H1 (cell line): ENCODE measurements around the gene PDZD4. TPM values are rescaled to one million over a fixed set of nuclear protein-coding genes. Genes with fewer than 3 reads are reported as not detected.

Source experiments
- CTCF ChIA-PET: fragments of 300-600 bp; sonication (Branson Sonifier 250); formaldehyde crosslinking; loops from one replicate; lab custom pipeline; 2021; ENCODE audit not compliant: partially characterized antibody; lab: Charles Lee
- POLR2A ChIA-PET: fragments of 300-600 bp; sonication (Branson Sonifier 250); formaldehyde crosslinking; loops from one replicate; lab custom pipeline; 2021; ENCODE audit warnings: inconsistent platforms; ENCODE audit not compliant: partially characterized antibody; lab: Charles Lee
- DNase-seq, 2 experiments: peaks; one replicate each; pipeline versions ENCODE4 v3.0.0 to v3.0.0-alpha.2; 2010 to 2022; ENCODE audit warnings: low spot score in 2 of 2, low read depth in 1 of 2, mixed read lengths in 1 of 2
- FAIRE-seq: peaks from 2 replicates; lab custom pipeline; 2011; peaks lifted over from hg19 to GRCh38; lab: Jason Lieb, UNC
- H2AFZ ChIP-seq: 2 replicates; pipeline ENCODE4 v1.8.1; 2012; ENCODE audit warnings: low read length, inconsistent platforms
- H2AK5ac ChIP-seq: 2 replicates; pipeline ENCODE4 v1.6.1; 2013; ENCODE audit warnings: low read depth, low read length
- H2BK120ac ChIP-seq: replicated peaks from 2 replicates; pipeline ENCODE3; 2013; ENCODE audit warnings: low read depth, low read length, inconsistent platforms
- H2BK12ac ChIP-seq: 2 replicates; pipeline ENCODE4 v1.6.1; 2013; ENCODE audit warnings: low read depth, low read length
- H2BK15ac ChIP-seq: 2 replicates; pipeline ENCODE4 v1.6.1; 2013; ENCODE audit warnings: low read length
- H2BK20ac ChIP-seq: 2 replicates; pipeline ENCODE4 v1.6.1; 2013; ENCODE audit warnings: low read length
- H2BK5ac ChIP-seq: 2 replicates; pipeline ENCODE4 v1.6.1; 2013; ENCODE audit warnings: low read depth, low read length
- H3K14ac ChIP-seq: 2 replicates; pipeline ENCODE4 v1.6.1; 2013; ENCODE audit warnings: inconsistent platforms; ENCODE audit not compliant: insufficient read length
- H3K18ac ChIP-seq: 2 replicates; pipeline ENCODE4 v1.6.1; 2013; ENCODE audit warnings: low read length; ENCODE audit errors: extremely low read depth
- H3K23ac ChIP-seq: 2 replicates; pipeline ENCODE4 v1.6.1; 2013; ENCODE audit warnings: inconsistent platforms; ENCODE audit not compliant: insufficient read length
- H3K23me2 ChIP-seq: 2 replicates; pipeline ENCODE4 v1.6.1; 2013; ENCODE audit warnings: low read depth, low read length
- H3K27ac ChIP-seq: 2 replicates; pipeline ENCODE4 v1.6.1; 2011; ENCODE audit warnings: low read depth, low read length, inconsistent platforms
- H3K27me3 ChIP-seq, 4 experiments: replicated peaks in 1 of 4; 1 replicate in 1 of 4; 2 replicates in 3 of 4; pipeline versions ENCODE4 v1.6.1 to v1.8.1; 2011 to 2013; ENCODE audit warnings: low read length in 3 of 4, mild to moderate bottlenecking in 3 of 4, inconsistent platforms in 2 of 4, mixed read lengths in 2 of 4, moderate library complexity in 1 of 4; ENCODE audit not compliant: control insufficient read depth in 3 of 4, insufficient read depth in 3 of 4; ENCODE audit errors: extremely low read depth in 1 of 4
- H3K36me3 ChIP-seq, 4 experiments: 2 replicates each; pipeline versions ENCODE4 v1.6.1 to v1.8.1; 2011 to 2013; ENCODE audit warnings: mild to moderate bottlenecking in 4 of 4, low read length in 3 of 4, moderate library complexity in 2 of 4, control low read depth in 1 of 4, inconsistent platforms in 1 of 4; ENCODE audit not compliant: insufficient read depth in 4 of 4, control insufficient read depth in 2 of 4
- H3K4ac ChIP-seq: replicated peaks from 2 replicates; pipeline ENCODE3; 2013; ENCODE audit warnings: low read length, low read depth, mixed read lengths, inconsistent platforms; ENCODE audit not compliant: insufficient read length
- H3K4me1 ChIP-seq, 4 experiments: replicated peaks in 1 of 4; 1 replicate in 1 of 4; 2 replicates in 3 of 4; pipeline versions ENCODE4 v1.6.1 to v1.8.1; 2011 to 2013; ENCODE audit warnings: low read length in 3 of 4, inconsistent platforms in 2 of 4, mixed read lengths in 1 of 4; ENCODE audit not compliant: insufficient read depth in 4 of 4, control insufficient read depth in 3 of 4
- H3K4me2 ChIP-seq, 2 experiments: 2 replicates each; pipeline versions ENCODE4 v1.6.1 to v1.8.1; 2011 to 2013; ENCODE audit warnings: low read depth in 2 of 2, low read length in 2 of 2, control low read depth in 1 of 2, inconsistent platforms in 1 of 2, mild to moderate bottlenecking in 1 of 2; ENCODE audit not compliant: insufficient read depth in 1 of 2
- H3K4me3 ChIP-seq, 4 experiments: fragments of 200-600, 300-600 bp in 1 of 4; sonication (generic), shearing (Covaris generic), sonication (Bioruptor Twin) in 1 of 4; 2 replicates each; pipeline versions ENCODE4 v1.5.1 to v1.8.1; 2011 to 2016; ENCODE audit warnings: low read length in 4 of 4, low read depth in 3 of 4, control low read depth in 2 of 4, inconsistent platforms in 2 of 4, mild to moderate bottlenecking in 2 of 4, mixed read lengths in 1 of 4, moderate library complexity in 1 of 4; ENCODE audit not compliant: insufficient read depth in 2 of 4; ENCODE audit errors: extremely low read depth in 1 of 4
- H3K56ac ChIP-seq: replicated peaks from 2 replicates; pipeline ENCODE3; 2013; ENCODE audit warnings: low read depth, mild to moderate bottlenecking, mixed read lengths, low read length, inconsistent platforms; ENCODE audit not compliant: insufficient read length
- H3K79me1 ChIP-seq: 2 replicates; pipeline ENCODE4 v1.6.1; 2013; ENCODE audit warnings: low read depth, low read length, control low read depth
- H3K79me2 ChIP-seq, 2 experiments: 2 replicates each; pipeline versions ENCODE4 v1.6.1 to v1.8.1; 2012 to 2013; ENCODE audit warnings: low read length in 2 of 2, mild to moderate bottlenecking in 2 of 2, inconsistent platforms in 1 of 2; ENCODE audit not compliant: insufficient read depth in 2 of 2, control insufficient read depth in 1 of 2
- H3K9ac ChIP-seq, 4 experiments: replicated peaks in 1 of 4; 1 replicate in 1 of 4; 2 replicates in 3 of 4; pipeline versions ENCODE4 v1.6.1 to v1.8.1; 2011 to 2013; ENCODE audit warnings: low read depth in 3 of 4, low read length in 3 of 4, control low read depth in 2 of 4, mild to moderate bottlenecking in 2 of 4, moderate library complexity in 2 of 4, inconsistent platforms in 1 of 4; ENCODE audit errors: extremely low read depth in 1 of 4
- H3K9me3 ChIP-seq, 2 experiments: 2 replicates each; pipeline versions ENCODE4 v1.6.1 to v1.8.1; 2012 to 2013; ENCODE audit warnings: mild to moderate bottlenecking in 2 of 2, moderate library complexity in 2 of 2, control low read depth in 1 of 2, inconsistent platforms in 1 of 2, low read depth in 1 of 2, low read length in 1 of 2, mixed read lengths in 1 of 2; ENCODE audit not compliant: insufficient read depth in 2 of 2
- H4K20me1 ChIP-seq, 2 experiments: replicated peaks in 1 of 2; 2 replicates each; pipeline versions ENCODE3 to v1.8.1; 2011 to 2013; ENCODE audit warnings: inconsistent platforms in 2 of 2, low read length in 2 of 2, mild to moderate bottlenecking in 1 of 2; ENCODE audit not compliant: insufficient read depth in 2 of 2, control insufficient read depth in 1 of 2
- H4K5ac ChIP-seq: 2 replicates; pipeline ENCODE4 v1.6.1; 2013; ENCODE audit warnings: low read length, low read depth, mixed read lengths, inconsistent platforms; ENCODE audit not compliant: insufficient read length
- H4K8ac ChIP-seq: 2 replicates; pipeline ENCODE4 v1.8.0; 2013; ENCODE audit warnings: mild to moderate bottlenecking, moderate library complexity, low read length, inconsistent platforms; ENCODE audit not compliant: insufficient read depth; ENCODE audit errors: extremely low read depth
- H4K91ac ChIP-seq: replicated peaks from 2 replicates; pipeline ENCODE3; 2013; ENCODE audit warnings: low read length, mixed read lengths, inconsistent platforms; ENCODE audit not compliant: insufficient read length
- CREB1 ChIP-seq: IDR thresholded peaks from 2 replicates; pipeline ENCODE4 v1.6.1; 2012; ENCODE audit warnings: inconsistent platforms
- EGR1 ChIP-seq: IDR thresholded peaks from 2 replicates; pipeline ENCODE4 v1.6.1; 2011; ENCODE audit warnings: low read depth, low read length, borderline replicate concordance
- RXRA ChIP-seq: IDR thresholded peaks from 2 replicates; pipeline ENCODE4 v1.6.1; 2011; ENCODE audit warnings: low read depth, mild to moderate bottlenecking, low read length, moderate library complexity; ENCODE audit not compliant: insufficient read depth
- SIX5 ChIP-seq: IDR thresholded peaks from 2 replicates; pipeline ENCODE4 v1.6.1; 2011; ENCODE audit warnings: mild to moderate bottlenecking, low read depth, low read length
- TEAD4 ChIP-seq: IDR thresholded peaks from 2 replicates; pipeline ENCODE4 v1.6.1; 2012; ENCODE audit warnings: low read depth, low read length, inconsistent platforms, mixed read lengths
- WGBS, 2 experiments: shearing (Covaris generic) in 1 of 2; methylation state at CpG; one replicate each; pipeline versions ENCODE4 v1.1.6 to v1.1.7; 2013 to 2015; ENCODE audit warnings: low lambda C conversion rate in 2 of 2, mixed read lengths in 2 of 2, inconsistent platforms in 1 of 2, low coverage in 1 of 2, missing lambda C conversion rate in 1 of 2; ENCODE audit not compliant: insufficient replicate concordance in 2 of 2, insufficient coverage in 1 of 2, insufficient read length in 1 of 2; ENCODE audit errors: extremely low coverage in 1 of 2, missing lambda C conversion rate in 1 of 2; 5-methylcytosine and 5-hydroxymethylcytosine counted together
- polyA plus RNA-seq, 7 experiments: library from polyadenylated mRNA; depleted of rRNA in 3 of 7; stranded (reverse) in 5 of 7; unstranded in 2 of 7; fragments of >200 nt in 5 of 7; fragments of 200-250 nt in 2 of 7; gene quantifications; 1 replicate in 5 of 7; 2 replicates in 1 of 7; 4 replicates in 1 of 7; pipeline versions ENCODE4 v1.2.1 to v1.2.3, GENCODE V29; 2011 to 2013; ENCODE audit warnings: missing spikeins in 2 of 7, mixed read lengths in 2 of 7
- total RNA-seq: library from RNA; stranded (reverse); fragmentation: NEBNext Ultra II Directional; extraction: Animal tissue kit (Norgen Biotek cat#: 25700); gene quantifications from 2 replicates; pipeline ENCODE4 v1.2.1, GENCODE V29; 2021

Gene PDZD4
- total and polyA plus RNA-seq, 2 of the 8 experiments (the other 6 are each of a cell fraction or from before 2014, with no cell fraction given), result 45.8 to 169 TPM

DNA sequence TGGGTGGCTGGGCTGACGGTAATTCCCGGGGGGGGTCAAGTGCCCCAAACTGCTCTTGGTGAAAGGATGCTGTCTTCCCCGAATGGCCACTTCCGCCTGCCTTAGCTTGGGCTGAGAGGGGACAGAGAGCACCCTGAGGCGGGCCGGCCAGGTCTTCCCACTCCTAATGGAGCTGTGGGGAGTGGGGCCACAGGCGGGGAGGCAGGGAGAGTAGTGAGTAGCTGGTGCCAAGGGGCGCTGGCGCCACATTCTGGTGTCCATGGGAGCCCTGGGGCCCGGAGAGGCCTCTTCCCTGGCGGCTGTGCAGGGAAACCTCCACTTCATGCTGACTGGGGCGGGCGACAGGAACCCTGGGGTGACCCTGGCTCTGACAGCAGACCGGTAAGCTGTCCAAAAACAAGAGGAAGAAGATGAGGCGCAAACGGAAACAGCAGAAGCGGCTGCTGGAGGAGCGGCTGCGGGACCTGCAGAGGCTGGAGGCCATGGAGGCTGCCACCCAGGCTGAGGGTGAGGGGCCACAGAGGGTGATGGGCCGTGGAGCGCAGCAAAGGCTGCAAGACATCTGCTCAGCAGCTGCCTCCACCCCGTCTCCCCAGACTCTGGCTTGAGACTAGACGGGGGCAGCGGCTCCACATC is 46.8 kb downstream of the PDZD4 start:
- Histone ChIP-seq H2BK15ac (no peak overlapping the region), H3K4me1 (no peaks in the 10 kb centered on the region), H3K79me1 (no peaks in the 10 kb centered on the region), H3K79me2 (no peaks in the 10 kb centered on the region), H3K4me2 (no peak overlapping the region), H3K4me3 (no peak overlapping the region), H3K27me3 (no peaks in the 10 kb centered on the region), H3K23me2 (no peaks in the 10 kb centered on the region), H4K8ac (no peak overlapping the region), H2BK20ac (no peak overlapping the region), H2AK5ac (no peak overlapping the region), H4K20me1 (peaks cover 0 to 2% of the 10 kb centered on the region in 2 experiments), H2BK120ac (no peak overlapping the region), H3K27ac (no peak overlapping the region), H3K9me3 (no peaks in the 10 kb centered on the region), H3K36me3 (peaks cover 0 to 5% (median 0%) of the 10 kb centered on the region in 4 experiments; a peak in 2 of 8 replicates), H2BK12ac (no peak overlapping the region), H3K23ac (no peak overlapping the region), H3K4ac (no peak overlapping the region), H3K9ac (no peak overlapping the region), H2AFZ (no peak overlapping the region), H3K56ac (no peak overlapping the region), H3K14ac (no peak overlapping the region), H3K18ac (no peak overlapping the region), H4K91ac (no peak overlapping the region), H2BK5ac (no peak overlapping the region), H4K5ac (no peak overlapping the region)
- 91% methylated on average over 6 of the region's 24 CpGs; no CpG with 5 or more reads in 1 of the 2 experiments for WGBS, 2 experiments
- ChIA-PET CTCF (interaction anchor here (0.9 to 2.8 kb wide), 4 partner anchors 8 to 127 kb away, joined by 3 to 14 read pairs (median 4); no protein-coding TSS in a partner anchor), POLR2A (interaction anchor here (1.0 kb wide), 1 partner anchor 123 kb away, joined by 3 read pairs; no protein-coding TSS in a partner anchor)
- TF ChIP-seq CREB1, result no peak
- TF ChIP-seq TEAD4, result no peak
- TF ChIP-seq EGR1, result no peak
- no peak for TF ChIP-seq SIX5
- TF ChIP-seq RXRA, result no peak
- FAIRE-seq, result no peak
- DNase-seq, result no peak
